DOHH2 (cell line): ENCODE results near the gene TPSAB1.
"Not testable (repeated sequence)": the region's sequence is repeated elsewhere in the genome, so short reads cannot be mapped to it uniquely, and the experiment has no call there.

ENCODE experiments used
- CTCF ChIP-seq: fragments of 200-600 bp; sonication (generic); IDR thresholded peaks from one replicate; pipeline ENCODE4 v1.5.1; 2014; ENCODE audit warnings: antibody characterized with exemption, mild to moderate bottlenecking, low read depth, low read length; ENCODE audit not compliant: poor library complexity, severe bottlenecking
- EZH2phosphoT487 ChIP-seq: fragments of 200-600 bp; sonication (generic); IDR thresholded peaks from 2 replicates; pipeline ENCODE4 v1.6.1; 2017; ENCODE audit warnings: borderline replicate concordance, mild to moderate bottlenecking, antibody characterized with exemption, low read length, moderate library complexity, mixed read lengths

DNA sequence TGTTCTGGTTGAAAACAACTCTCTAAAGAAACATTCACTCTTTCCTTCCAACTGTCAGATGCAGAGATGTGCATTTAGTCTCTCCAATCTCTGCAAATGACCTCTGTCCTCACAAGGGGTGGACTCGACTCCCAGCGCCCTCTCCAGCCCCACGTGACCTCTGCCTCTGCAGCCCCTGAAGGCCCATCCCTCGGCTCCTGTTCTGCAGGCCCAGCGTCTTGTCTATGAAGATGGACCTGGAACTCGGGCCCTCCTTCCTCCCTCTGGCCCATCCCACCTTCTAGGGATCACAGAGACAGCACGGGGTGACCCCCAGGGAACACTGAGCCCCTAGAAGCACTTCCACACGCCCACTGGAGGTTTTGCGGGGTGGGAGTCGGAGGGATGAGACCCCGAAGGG lies 2.9 kb downstream of the TPSAB1 start:
- TF ChIP-seq CTCF, EZH2phosphoT487: not testable (repeated sequence)
